HG03521 (cell line): ENCODE data around the gene MAP3K21.
A peak's percentile ranks its signal among the peaks of the same experiment; 100 is the strongest.

ENCODE experiments used
- ATAC-seq: cut with Tn5 transposase; IDR thresholded peaks from one replicate; pipeline ENCODE4 v1.9.1; 2021; ENCODE audit warnings: mild to moderate bottlenecking, moderate library complexity; ENCODE audit not compliant: unreplicated experiment

MAP3K21 gene

GRCh38 chr1:233357595-233358397 lies 30.3 kb downstream of the MAP3K21 start:
- no peak for ATAC-seq

- ATAC-seq = no peak
Measured at GRCh38 chr1:233359431-233359830, 31.9 kb downstream of the MAP3K21 start.

- ATAC-seq = no peak
Measured at GRCh38 chr1:233359905-233360304, 32.4 kb downstream of the MAP3K21 start.

GRCh38 chr1:233360525-233361102 lies 33.1 kb downstream of the MAP3K21 start:
- ATAC-seq = no peak

- ATAC-seq = no peak
Measured at GRCh38 chr1:233361876-233362275, 34.4 kb downstream of the MAP3K21 start.

- no peak for ATAC-seq
Measured at GRCh38 chr1:233362743-233363142, 35.2 kb downstream of the MAP3K21 start.

GRCh38 chr1:233364026-233364425 lies 36.5 kb downstream of the MAP3K21 start:
- ATAC-seq = no peak

- no peak for ATAC-seq
Measured at GRCh38 chr1:233364695-233365539, 37.4 kb downstream of the MAP3K21 start.

GRCh38 chr1:233366575-233366974 lies 39.1 kb downstream of the MAP3K21 start:
- ATAC-seq = no peak

- ATAC-seq = no peak
Measured at GRCh38 chr1:233367057-233367803, 39.7 kb downstream of the MAP3K21 start.

GRCh38 chr1:233368106-233368788 lies 40.7 kb downstream of the MAP3K21 start:
- ATAC-seq = no peak

GRCh38 chr1:233368789-233369130 lies 41.2 kb downstream of the MAP3K21 start:
- ATAC-seq = no peak

GRCh38 chr1:233372218-233373120 lies 44.9 kb downstream of the MAP3K21 start:
- ATAC-seq = no peak

- no peak for ATAC-seq
Measured at GRCh38 chr1:233373226-233373625, 45.7 kb downstream of the MAP3K21 start.

GRCh38 chr1:233375653-233376052 lies 48.1 kb downstream of the MAP3K21 start:
- ATAC-seq = no peak

GRCh38 chr1:233376382-233377110 lies 49.0 kb downstream of the MAP3K21 start:
- no peak for ATAC-seq

- ATAC-seq = peak; percentile 46
Measured at GRCh38 chr1:233379869-233380438, 52.4 kb downstream of the MAP3K21 start.

- ATAC-seq = no peak
Measured at GRCh38 chr1:233381806-233382205, 54.3 kb downstream of the MAP3K21 start.
